DMS79 (cell line): ENCODE data around the gene ARL1.
"Not testable (repeated sequence)": the region's sequence is repeated elsewhere in the genome, so short reads cannot be mapped to it uniquely, and the experiment has no call there.

Experiments
- DNase-seq: peaks from one replicate; lab custom pipeline; 2025; lab: John Stamatoyannopoulos, UW

Gene ARL1

GRCh38 chr12:101407436-101408345 is at the start of gene ARL1:
TSS of gene ARL1 (minus strand) at chr12:101407772. CDS start at chr12:101407645, 127 bp downstream.
- peak; percentile 78 for DNase-seq

GRCh38 chr12:101455685-101456084 is 48.1 kb upstream of the ARL1 start:
- DNase-seq = no peak

GRCh38 chr12:101441461-101442224 is 34.1 kb upstream of the ARL1 start:
- DNase-seq = no peak

GRCh38 chr12:101439236-101439635 is 31.7 kb upstream of the ARL1 start:
- no peak for DNase-seq

- DNase-seq = no peak
Measured at GRCh38 chr12:101436136-101436535, 28.6 kb upstream of the ARL1 start.

- DNase-seq = no peak
Measured at GRCh38 chr12:101430456-101430855, 22.9 kb upstream of the ARL1 start.

- DNase-seq = no peak
Measured at GRCh38 chr12:101424620-101425019, 17.0 kb upstream of the ARL1 start.

- DNase-seq = not testable (repeated sequence)
Measured at GRCh38 chr12:101422066-101422465, 14.5 kb upstream of the ARL1 start.

GRCh38 chr12:101415228-101415627 is 7.7 kb upstream of the ARL1 start:
- no peak for DNase-seq

GRCh38 chr12:101414533-101415119 is 7.1 kb upstream of the ARL1 start:
- DNase-seq = peak; percentile 47

- not testable (repeated sequence) for DNase-seq
Measured at GRCh38 chr12:101410169-101410568, 2.6 kb upstream of the ARL1 start.

GRCh38 chr12:101407049-101407435 is 530 bp downstream of the ARL1 start:
- peak; percentile 28 for DNase-seq

GRCh38 chr12:101391181-101391580 is 16.4 kb downstream of the ARL1 start:
- DNase-seq = not testable (repeated sequence)

GRCh38 chr12:101379149-101379548 is 28.4 kb downstream of the ARL1 start:
- no peak for DNase-seq

GRCh38 chr12:101375573-101375972 is 32.0 kb downstream of the ARL1 start:
- DNase-seq = no peak

- no peak for DNase-seq
Measured at GRCh38 chr12:101372431-101372830, 35.1 kb downstream of the ARL1 start.

- no peak for DNase-seq
Measured at GRCh38 chr12:101368016-101368415, 39.6 kb downstream of the ARL1 start.

GRCh38 chr12:101361455-101361854 is 46.1 kb downstream of the ARL1 start:
- no peak for DNase-seq

- no peak for DNase-seq
Measured at GRCh38 chr12:101356794-101357193, 50.8 kb downstream of the ARL1 start.

GRCh38 chr12:101351682-101352081 is 55.9 kb downstream of the ARL1 start:
- DNase-seq = no peak

- DNase-seq = no peak
Measured at GRCh38 chr12:101343893-101344292, 63.7 kb downstream of the ARL1 start.
